KMS-11 (cell line): ENCODE results near the gene STRIP1.

ENCODE experiments used
- H2AFZ ChIP-seq: fragments of 200-600 bp; sonication (generic); 2 replicates; pipeline ENCODE4 v1.6.1; 2016; ENCODE audit warnings: antibody characterized with exemption, mixed run types, low read depth
- H3K27ac ChIP-seq: fragments of 200-600 bp; sonication (generic); 2 replicates; pipeline ENCODE4 v1.6.1; 2016; ENCODE audit warnings: mild to moderate bottlenecking, mixed run types
- H3K27me3 ChIP-seq: fragments of 200-600 bp; sonication (generic); 2 replicates; pipeline ENCODE4 v1.6.1; 2017; ENCODE audit warnings: mild to moderate bottlenecking, low read depth, mixed run types, moderate library complexity; ENCODE audit not compliant: insufficient read depth
- H3K36me3 ChIP-seq: fragments of 200-600 bp; sonication (generic); 2 replicates; pipeline ENCODE4 v1.6.1; 2017; ENCODE audit warnings: mild to moderate bottlenecking, mixed run types; ENCODE audit not compliant: insufficient read depth
- H3K4me1 ChIP-seq: fragments of 200-600 bp; sonication (generic); 2 replicates; pipeline ENCODE4 v1.6.1; 2016; ENCODE audit warnings: mild to moderate bottlenecking, low read depth, mixed run types; ENCODE audit not compliant: poor library complexity, severe bottlenecking
- H3K4me2 ChIP-seq: fragments of 200-600 bp; sonication (generic); 2 replicates; pipeline ENCODE4 v1.7.0; 2016; ENCODE audit warnings: mild to moderate bottlenecking, mixed run types
- H3K4me3 ChIP-seq: fragments of 200-600 bp; sonication (generic); IDR thresholded peaks from 2 replicates; pipeline ENCODE4 v1.6.1; 2017; ENCODE audit warnings: low read depth, low read length, mixed read lengths; ENCODE audit not compliant: insufficient read depth
- H3K79me2 ChIP-seq: fragments of 200-600 bp; sonication (generic); 2 replicates; pipeline ENCODE4 v1.6.1; 2016; ENCODE audit warnings: low read depth, mixed run types; ENCODE audit not compliant: insufficient read depth
- H3K9ac ChIP-seq: fragments of 200-600 bp; sonication (generic); 2 replicates; pipeline ENCODE4 v1.6.1; 2016; ENCODE audit warnings: mild to moderate bottlenecking, mixed run types
- H4K20me1 ChIP-seq: fragments of 200-600 bp; sonication (generic); 2 replicates; pipeline ENCODE4 v1.6.1; 2016; ENCODE audit warnings: mild to moderate bottlenecking, mixed run types; ENCODE audit not compliant: insufficient read depth
- CTCF ChIP-seq: fragments of 200-600 bp; sonication (generic); conservative IDR thresholded peaks from 2 replicates; pipeline ENCODE4 v1.6.1; 2017; ENCODE audit warnings: low read depth, mild to moderate bottlenecking, antibody characterized with exemption, low read length, moderate library complexity, mixed read lengths

Gene STRIP1

GRCh38 chr1:109989506-109990301 is 44.7 kb upstream of the STRIP1 start:
- Histone ChIP-seq H3K4me3 (no peak overlapping the region), H3K4me2 (peak overlapping the region; percentile 4; the same call in 1 of the 2 replicates), H3K36me3 (no peaks in the 10 kb centered on the region), H3K27me3 (no peaks in the 10 kb centered on the region), H3K9ac (no peak overlapping the region), H3K4me1 (peaks cover 49% of the 10 kb centered on the region), H3K27ac (no peak overlapping the region), H2AFZ (no peak overlapping the region), H4K20me1 (no peaks in the 10 kb centered on the region), H3K79me2 (peaks cover 41% of the 10 kb centered on the region; the same call in 1 of the 2 replicates)
- TF ChIP-seq CTCF = no peak

- Histone ChIP-seq H3K4me2 (peak overlapping the region; percentile 4; the same call in 1 of the 2 replicates), H3K9ac (no peak overlapping the region), H3K4me3 (no peak overlapping the region), H3K79me2 (peaks cover 39% of the 10 kb centered on the region; the same call in 1 of the 2 replicates), H4K20me1 (no peaks in the 10 kb centered on the region), H3K4me1 (peaks cover 54% of the 10 kb centered on the region), H3K27me3 (no peaks in the 10 kb centered on the region), H2AFZ (no peak overlapping the region), H3K27ac (no peak overlapping the region), H3K36me3 (no peaks in the 10 kb centered on the region)
- no peak for TF ChIP-seq CTCF
Observed at GRCh38 chr1:109990302-109990653, 44.1 kb upstream of the STRIP1 start.

DNA sequence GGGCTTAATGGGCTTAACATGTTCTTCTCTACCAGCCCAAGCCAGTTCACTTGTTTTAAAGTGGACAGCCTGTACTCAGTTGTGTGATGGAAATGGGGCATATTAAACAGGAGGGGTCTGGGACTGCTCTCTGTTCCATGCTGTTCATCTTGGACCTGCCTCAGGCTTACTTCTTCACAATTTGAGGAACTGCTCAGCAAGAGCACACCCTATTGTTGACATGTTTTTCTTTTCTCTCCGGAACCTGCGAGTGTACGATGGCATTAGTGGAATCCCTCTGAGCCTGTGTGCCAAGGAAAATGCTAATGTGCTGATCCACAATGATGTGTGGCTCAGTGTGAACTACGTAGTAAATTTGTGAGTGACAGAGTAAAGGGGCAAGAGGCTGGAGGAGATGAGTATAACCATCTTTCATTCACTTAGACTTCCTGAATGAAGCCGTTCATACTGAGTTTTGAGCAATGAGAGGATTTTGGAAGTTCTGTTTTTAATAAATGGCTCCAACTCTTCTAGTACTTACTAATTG is 43.0 kb upstream of the STRIP1 start:
- Histone ChIP-seq H3K9ac (no peak overlapping the region), H3K36me3 (no peaks in the 10 kb centered on the region), H3K27me3 (no peaks in the 10 kb centered on the region), H4K20me1 (no peaks in the 10 kb centered on the region), H3K4me3 (no peak overlapping the region), H3K27ac (no peak overlapping the region), H2AFZ (no peak overlapping the region), H3K4me2 (no peak overlapping the region), H3K4me1 (peaks cover 48% of the 10 kb centered on the region), H3K79me2 (peaks cover 28% of the 10 kb centered on the region; the same call in 1 of the 2 replicates)
- TF ChIP-seq CTCF = no peak

DNA sequence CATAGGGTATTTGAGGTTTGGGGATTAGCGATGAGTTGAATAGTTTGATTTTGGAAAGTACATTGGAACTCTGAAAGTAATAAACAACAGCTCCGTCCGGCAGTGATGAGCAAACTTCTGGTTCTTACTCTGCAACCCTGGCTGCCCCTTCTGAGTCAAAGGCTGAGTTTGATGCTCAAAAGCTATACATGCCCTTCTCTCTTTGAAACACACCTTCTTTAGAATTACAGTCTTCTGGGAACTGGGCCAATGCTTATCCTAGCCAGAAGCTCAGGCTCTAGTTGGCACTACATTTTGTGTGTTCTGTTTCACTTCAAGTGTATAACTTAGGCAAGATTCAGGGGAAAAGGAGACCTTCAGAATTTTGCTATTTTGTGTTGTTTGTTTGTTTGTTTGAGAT is 40.5 kb upstream of the STRIP1 start:
- no peaks in the 10 kb centered on the region for H3K27me3 ChIP-seq
- no peaks in the 10 kb centered on the region for H4K20me1 ChIP-seq
- H2AFZ ChIP-seq = no peak overlapping the region
- no peak overlapping the region for H3K9ac ChIP-seq
- no peak overlapping the region for H3K4me3 ChIP-seq
- H3K79me2 ChIP-seq = peaks cover 10% of the 10 kb centered on the region; the same call in 1 of the 2 replicates
- H3K4me2 ChIP-seq = no peak overlapping the region
- H3K27ac ChIP-seq = no peak overlapping the region
- peaks cover 32% of the 10 kb centered on the region for H3K4me1 ChIP-seq
- no peak for TF ChIP-seq CTCF
- H3K36me3 ChIP-seq = no peaks in the 10 kb centered on the region
